WTC11 (cell line): ENCODE results near the gene CNN2. TPM values are rescaled to one million over a fixed set of nuclear protein-coding genes. Genes with fewer than 3 reads are reported as not detected.

Experiments used
- ATAC-seq: fragments of 200-7000 bp; cut with Tn5 transposase; 2 replicates; pipeline ENCODE4 v1.10.0; 2021; ENCODE audit warnings: mild to moderate bottlenecking, moderate library complexity
- CTCF ChIA-PET: fragments of 300-600 bp; sonication (Branson Sonifier 250); formaldehyde crosslinking; loops from one replicate; lab custom pipeline; 2021; ENCODE audit warnings: antibody characterized with exemption; lab: Charles Lee
- POLR2A ChIA-PET: fragments of 350-600 bp; sonication (Branson Sonifier 250); formaldehyde crosslinking; loops from one replicate; lab custom pipeline; 2021; ENCODE audit warnings: antibody characterized with exemption; lab: Charles Lee
- DNase-seq: peaks from one replicate; pipeline ENCODE4 v3.0.0; 2021; ENCODE audit warnings: low spot score
- H3K27ac Mint-ChIP-seq: 2 replicates; pipeline ENCODE4 v1.8.0; 2021; ENCODE audit warnings: mixed read lengths
- H3K27me3 Mint-ChIP-seq: 2 replicates; pipeline ENCODE4 v1.8.0; 2021; ENCODE audit warnings: low read depth, mild to moderate bottlenecking, moderate library complexity, mixed read lengths
- H3K36me3 Mint-ChIP-seq: 2 replicates; pipeline ENCODE4 v1.8.0; 2021; ENCODE audit warnings: mixed read lengths
- H3K4me1 Mint-ChIP-seq: 2 replicates; pipeline ENCODE4 v1.8.0; 2022; ENCODE audit warnings: mixed read lengths
- H3K4me3 Mint-ChIP-seq: 2 replicates; pipeline ENCODE4 v1.8.0; 2021; ENCODE audit warnings: mild to moderate bottlenecking, moderate library complexity, mixed read lengths
- H3K9me3 Mint-ChIP-seq: 2 replicates; pipeline ENCODE4 v1.8.0; 2021; ENCODE audit warnings: mixed read lengths
- AFF4 ChIP-seq: sonication (generic); formaldehyde crosslinking; IDR thresholded peaks from 2 replicates; pipeline ENCODE4 v1.8.1; 2023; ENCODE audit warnings: mild to moderate bottlenecking, missing genetic modification reagents, borderline replicate concordance
- ATF3 ChIP-seq: sonication (generic); formaldehyde crosslinking; conservative IDR thresholded peaks from 2 replicates; pipeline ENCODE4 v1.8.1; 2022; ENCODE audit warnings: mild to moderate bottlenecking, missing genetic modification reagents
- EMX1 ChIP-seq: fragments of 250-450 bp; sonication (Bioruptor Pico); IDR thresholded peaks from 2 replicates; pipeline ENCODE4 v1.8.0; 2021; ENCODE audit warnings: mild to moderate bottlenecking
- ERG ChIP-seq: fragments of 250-450 bp; sonication (Bioruptor Pico); IDR thresholded peaks from 2 replicates; pipeline ENCODE4 v1.8.0; 2021; ENCODE audit warnings: mild to moderate bottlenecking
- GRHL2 ChIP-seq: fragments of 250-450 bp; sonication (Bioruptor Pico); IDR thresholded peaks from 2 replicates; pipeline ENCODE4 v1.8.0; 2022; ENCODE audit warnings: mild to moderate bottlenecking, moderate library complexity; ENCODE audit not compliant: insufficient replicate concordance, severe bottlenecking
- IRF2 ChIP-seq: sonication (generic); formaldehyde crosslinking; IDR thresholded peaks from 2 replicates; pipeline ENCODE4 v1.8.0; 2022; ENCODE audit warnings: low read depth, missing genetic modification reagents, borderline replicate concordance
- JAZF1 ChIP-seq: fragments of 250-450 bp; sonication (Bioruptor Pico); IDR thresholded peaks from 2 replicates; pipeline ENCODE4 v1.9.0; 2021; ENCODE audit warnings: moderate library complexity, mild to moderate bottlenecking, inconsistent platforms
- MYBL2 ChIP-seq: sonication (generic); formaldehyde crosslinking; IDR thresholded peaks from 2 replicates; pipeline ENCODE4 v1.8.1; 2023; ENCODE audit warnings: mild to moderate bottlenecking, moderate library complexity, missing genetic modification reagents
- NR3C1 ChIP-seq: sonication (generic); formaldehyde crosslinking; conservative IDR thresholded peaks from 2 replicates; pipeline ENCODE4 v1.8.1; 2023; ENCODE audit warnings: low read depth, mild to moderate bottlenecking, missing genetic modification reagents
- OVOL2 ChIP-seq: fragments of 250-450 bp; sonication (Bioruptor Pico); IDR thresholded peaks from 2 replicates; pipeline ENCODE4 v1.9.0; 2021; ENCODE audit warnings: mild to moderate bottlenecking, borderline replicate concordance
- ZBTB21 ChIP-seq: sonication (generic); formaldehyde crosslinking; IDR thresholded peaks from 2 replicates; pipeline ENCODE4 v1.8.1; 2023; ENCODE audit warnings: mild to moderate bottlenecking, missing genetic modification reagents, borderline replicate concordance
- ZNF263 ChIP-seq: sonication (generic); formaldehyde crosslinking; IDR thresholded peaks from 2 replicates; pipeline ENCODE4 v1.8.1; 2022; ENCODE audit warnings: low read depth, mild to moderate bottlenecking, moderate library complexity, missing genetic modification reagents
- total RNA-seq: library from RNA; stranded (reverse); gene quantifications from 3 replicates; pipeline ENCODE4 v1.2.3, GENCODE V29; 2021
- TF ChIP-seq, protein P1 (sequence below): sonication (generic); formaldehyde crosslinking; IDR thresholded peaks from 2 replicates; pipeline ENCODE4 v1.8.1; 2023; ENCODE audit warnings: mild to moderate bottlenecking, missing genetic modification reagents
- TF ChIP-seq, protein P2 (sequence below): sonication (generic); formaldehyde crosslinking; IDR thresholded peaks from 2 replicates; pipeline ENCODE4 v1.8.0; 2023; ENCODE audit warnings: missing genetic modification reagents
- TF ChIP-seq, protein P3 (sequence below): sonication (generic); formaldehyde crosslinking; IDR thresholded peaks from 2 replicates; pipeline ENCODE4 v1.8.1; 2022; ENCODE audit warnings: missing genetic modification reagents, borderline replicate concordance
- TF ChIP-seq, protein P4 (sequence below): sonication (generic); formaldehyde crosslinking; IDR thresholded peaks from 2 replicates; pipeline ENCODE4 v1.8.1; 2023; ENCODE audit warnings: mild to moderate bottlenecking, moderate library complexity, missing genetic modification reagents
- TF ChIP-seq, protein P5 (sequence below): sonication (generic); formaldehyde crosslinking; IDR thresholded peaks from 2 replicates; pipeline ENCODE4 v1.8.0; 2022; ENCODE audit warnings: mild to moderate bottlenecking, missing genetic modification reagents
- TF ChIP-seq, protein P6 (sequence below): sonication (generic); formaldehyde crosslinking; IDR thresholded peaks from 2 replicates; pipeline ENCODE4 v1.8.1; 2022; ENCODE audit warnings: low read depth, missing genetic modification reagents, borderline replicate concordance

CNN2 gene
- total RNA-seq, 1 experiment from 2014 or later = 390 TPM

GRCh38 chr19:1004803-1005664, 21.4 kb upstream of the CNN2 start:
- ATAC-seq (no peak), DNase-seq (no peak)
- no peaks in the 10 kb centered on the region for H3K4me1 Mint-ChIP-seq
- POLR2A ChIA-PET = interaction anchor here (0.5 to 1.7 kb wide), 7 partner anchors 9 to 59 kb away, joined by 3 to 6 read pairs (median 4); no protein-coding TSS in a partner anchor
- TF ChIP-seq GRHL2 (CRISPR knock-in tag) (no peak), MYBL2 (CRISPR knock-in tag) (no peak), JAZF1 (CRISPR knock-in tag) (no peak), ZBTB21 (CRISPR knock-in tag) (no peak), NR3C1 (CRISPR knock-in tag) (no peak), ZNF263 (no peak), EMX1 (no peak), OVOL2 (CRISPR knock-in tag) (no peak), IRF2 (no peak)
- TF ChIP-seq, protein P1, sequence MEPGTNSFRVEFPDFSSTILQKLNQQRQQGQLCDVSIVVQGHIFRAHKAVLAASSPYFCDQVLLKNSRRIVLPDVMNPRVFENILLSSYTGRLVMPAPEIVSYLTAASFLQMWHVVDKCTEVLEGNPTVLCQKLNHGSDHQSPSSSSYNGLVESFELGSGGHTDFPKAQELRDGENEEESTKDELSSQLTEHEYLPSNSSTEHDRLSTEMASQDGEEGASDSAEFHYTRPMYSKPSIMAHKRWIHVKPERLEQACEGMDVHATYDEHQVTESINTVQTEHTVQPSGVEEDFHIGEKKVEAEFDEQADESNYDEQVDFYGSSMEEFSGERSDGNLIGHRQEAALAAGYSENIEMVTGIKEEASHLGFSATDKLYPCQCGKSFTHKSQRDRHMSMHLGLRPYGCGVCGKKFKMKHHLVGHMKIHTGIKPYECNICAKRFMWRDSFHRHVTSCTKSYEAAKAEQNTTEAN = no peak
- TF ChIP-seq, protein P2, sequence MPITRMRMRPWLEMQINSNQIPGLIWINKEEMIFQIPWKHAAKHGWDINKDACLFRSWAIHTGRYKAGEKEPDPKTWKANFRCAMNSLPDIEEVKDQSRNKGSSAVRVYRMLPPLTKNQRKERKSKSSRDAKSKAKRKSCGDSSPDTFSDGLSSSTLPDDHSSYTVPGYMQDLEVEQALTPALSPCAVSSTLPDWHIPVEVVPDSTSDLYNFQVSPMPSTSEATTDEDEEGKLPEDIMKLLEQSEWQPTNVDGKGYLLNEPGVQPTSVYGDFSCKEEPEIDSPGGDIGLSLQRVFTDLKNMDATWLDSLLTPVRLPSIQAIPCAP (CRISPR knock-in tag) = no peak
- TF ChIP-seq, protein P3, sequence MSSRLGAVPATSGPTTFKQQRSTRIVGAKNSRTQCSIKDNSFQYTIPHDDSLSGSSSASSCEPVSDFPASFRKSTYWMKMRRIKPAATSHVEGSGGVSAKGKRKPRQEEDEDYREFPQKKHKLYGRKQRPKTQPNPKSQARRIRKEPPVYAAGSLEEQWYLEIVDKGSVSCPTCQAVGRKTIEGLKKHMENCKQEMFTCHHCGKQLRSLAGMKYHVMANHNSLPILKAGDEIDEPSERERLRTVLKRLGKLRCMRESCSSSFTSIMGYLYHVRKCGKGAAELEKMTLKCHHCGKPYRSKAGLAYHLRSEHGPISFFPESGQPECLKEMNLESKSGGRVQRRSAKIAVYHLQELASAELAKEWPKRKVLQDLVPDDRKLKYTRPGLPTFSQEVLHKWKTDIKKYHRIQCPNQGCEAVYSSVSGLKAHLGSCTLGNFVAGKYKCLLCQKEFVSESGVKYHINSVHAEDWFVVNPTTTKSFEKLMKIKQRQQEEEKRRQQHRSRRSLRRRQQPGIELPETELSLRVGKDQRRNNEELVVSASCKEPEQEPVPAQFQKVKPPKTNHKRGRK (CRISPR knock-in tag) = no peak
- H3K4me3 Mint-ChIP-seq = no peak overlapping the region
- H3K36me3 Mint-ChIP-seq = 0 out of 2 replicates have a peak, but pooled peaks cover 7% of the 10 kb centered on the region
- no peaks in the 10 kb centered on the region for H3K9me3 Mint-ChIP-seq
- H3K27me3 Mint-ChIP-seq = peaks cover 15% of the 10 kb centered on the region
- CTCF ChIA-PET = interaction anchor here (0.6 to 1.6 kb wide), 7 partner anchors 10 to 221 kb away, joined by 3 to 7 read pairs (median 4); no protein-coding TSS in a partner anchor
- no peak overlapping the region for H3K27ac Mint-ChIP-seq

GRCh38 chr19:1006711-1007398, 19.6 kb upstream of the CNN2 start:
- DNase-seq (no peak), ATAC-seq (no peak)
- Mint-ChIP-seq H3K27me3 (peaks cover 6% of the 10 kb centered on the region; the same call in 1 of the 2 replicates), H3K27ac (no peak overlapping the region; the same call in 1 of the 2 replicates), H3K4me3 (no peak overlapping the region), H3K36me3 (0 out of 2 replicates have a peak, but pooled peaks cover 7% of the 10 kb centered on the region), H3K4me1 (no peaks in the 10 kb centered on the region), H3K9me3 (no peaks in the 10 kb centered on the region)
- CTCF ChIA-PET = no interaction called here
- TF ChIP-seq ZNF263 = no peak
- TF ChIP-seq, protein P4, sequence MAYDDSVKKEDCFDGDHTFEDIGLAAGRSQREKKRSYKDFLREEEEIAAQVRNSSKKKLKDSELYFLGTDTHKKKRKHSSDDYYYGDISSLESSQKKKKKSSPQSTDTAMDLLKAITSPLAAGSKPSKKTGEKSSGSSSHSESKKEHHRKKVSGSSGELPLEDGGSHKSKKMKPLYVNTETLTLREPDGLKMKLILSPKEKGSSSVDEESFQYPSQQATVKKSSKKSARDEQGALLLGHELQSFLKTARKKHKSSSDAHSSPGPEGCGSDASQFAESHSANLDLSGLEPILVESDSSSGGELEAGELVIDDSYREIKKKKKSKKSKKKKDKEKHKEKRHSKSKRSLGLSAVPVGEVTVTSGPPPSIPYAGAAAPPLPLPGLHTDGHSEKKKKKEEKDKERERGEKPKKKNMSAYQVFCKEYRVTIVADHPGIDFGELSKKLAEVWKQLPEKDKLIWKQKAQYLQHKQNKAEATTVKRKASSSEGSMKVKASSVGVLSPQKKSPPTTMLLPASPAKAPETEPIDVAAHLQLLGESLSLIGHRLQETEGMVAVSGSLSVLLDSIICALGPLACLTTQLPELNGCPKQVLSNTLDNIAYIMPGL (CRISPR knock-in tag) = no peak
- no peak for TF ChIP-seq ERG
- TF ChIP-seq, protein P5, sequence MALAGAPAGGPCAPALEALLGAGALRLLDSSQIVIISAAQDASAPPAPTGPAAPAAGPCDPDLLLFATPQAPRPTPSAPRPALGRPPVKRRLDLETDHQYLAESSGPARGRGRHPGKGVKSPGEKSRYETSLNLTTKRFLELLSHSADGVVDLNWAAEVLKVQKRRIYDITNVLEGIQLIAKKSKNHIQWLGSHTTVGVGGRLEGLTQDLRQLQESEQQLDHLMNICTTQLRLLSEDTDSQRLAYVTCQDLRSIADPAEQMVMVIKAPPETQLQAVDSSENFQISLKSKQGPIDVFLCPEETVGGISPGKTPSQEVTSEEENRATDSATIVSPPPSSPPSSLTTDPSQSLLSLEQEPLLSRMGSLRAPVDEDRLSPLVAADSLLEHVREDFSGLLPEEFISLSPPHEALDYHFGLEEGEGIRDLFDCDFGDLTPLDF (CRISPR knock-in tag) = no peak
- TF ChIP-seq, protein P6, sequence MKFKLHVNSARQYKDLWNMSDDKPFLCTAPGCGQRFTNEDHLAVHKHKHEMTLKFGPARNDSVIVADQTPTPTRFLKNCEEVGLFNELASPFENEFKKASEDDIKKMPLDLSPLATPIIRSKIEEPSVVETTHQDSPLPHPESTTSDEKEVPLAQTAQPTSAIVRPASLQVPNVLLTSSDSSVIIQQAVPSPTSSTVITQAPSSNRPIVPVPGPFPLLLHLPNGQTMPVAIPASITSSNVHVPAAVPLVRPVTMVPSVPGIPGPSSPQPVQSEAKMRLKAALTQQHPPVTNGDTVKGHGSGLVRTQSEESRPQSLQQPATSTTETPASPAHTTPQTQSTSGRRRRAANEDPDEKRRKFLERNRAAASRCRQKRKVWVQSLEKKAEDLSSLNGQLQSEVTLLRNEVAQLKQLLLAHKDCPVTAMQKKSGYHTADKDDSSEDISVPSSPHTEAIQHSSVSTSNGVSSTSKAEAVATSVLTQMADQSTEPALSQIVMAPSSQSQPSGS (CRISPR knock-in tag) = no peak
- no peak for TF ChIP-seq ATF3 (CRISPR knock-in tag)
- TF ChIP-seq AFF4 (CRISPR knock-in tag) = no peak
- POLR2A ChIA-PET = no interaction called here
